GM23248 (cell line): Measurements from ENCODE around the gene GLUL. TPM values are rescaled to one million over a fixed set of nuclear protein-coding genes. Genes with fewer than 3 reads are reported as not detected.

Experiments
- DNase-seq: peaks from one replicate; pipeline ENCODE4 v3.0.0-alpha.2; 2015
- H2AFZ ChIP-seq: fragments of 200-600 bp; sonication (generic); 2 replicates; pipeline ENCODE4 v1.6.1; 2016; ENCODE audit warnings: antibody characterized with exemption
- H3F3A ChIP-seq: fragments of 200-600 bp; sonication (generic); 2 replicates; pipeline ENCODE4 v1.6.1; 2016; ENCODE audit warnings: mild to moderate bottlenecking, antibody characterized with exemption, mixed run types; ENCODE audit not compliant: insufficient read depth
- H3K27ac ChIP-seq: fragments of 200-600 bp; sonication (generic); 2 replicates; pipeline ENCODE4 v1.5.1; 2016; ENCODE audit warnings: mild to moderate bottlenecking
- H3K27me3 ChIP-seq: fragments of 200-600 bp; sonication (generic); replicated peaks from 2 replicates; pipeline ENCODE4 v1.6.1; 2016; ENCODE audit warnings: mild to moderate bottlenecking; ENCODE audit not compliant: insufficient read depth
- H3K36me3 ChIP-seq: fragments of 200-600 bp; sonication (generic); 2 replicates; pipeline ENCODE4 v1.6.1; 2016; ENCODE audit warnings: low read depth, mild to moderate bottlenecking
- H3K4me1 ChIP-seq: fragments of 200-600 bp; sonication (generic); 2 replicates; pipeline ENCODE4 v1.6.1; 2016; ENCODE audit warnings: mild to moderate bottlenecking; ENCODE audit not compliant: insufficient read depth
- H3K4me2 ChIP-seq: fragments of 200-600 bp; sonication (generic); one replicate; pipeline ENCODE4 v1.6.1; 2016; ENCODE audit warnings: mild to moderate bottlenecking; ENCODE audit not compliant: unreplicated experiment
- H3K4me3 ChIP-seq: fragments of 200-600 bp; sonication (generic); 2 replicates; pipeline ENCODE4 v1.5.1; 2016; ENCODE audit warnings: mild to moderate bottlenecking
- H3K79me2 ChIP-seq: fragments of 200-600 bp; sonication (generic); 2 replicates; pipeline ENCODE4 v1.6.1; 2016; ENCODE audit warnings: mild to moderate bottlenecking; ENCODE audit not compliant: insufficient read depth
- H3K9ac ChIP-seq: fragments of 200-600 bp; sonication (generic); 2 replicates; pipeline ENCODE4 v1.6.1; 2016; ENCODE audit warnings: mild to moderate bottlenecking
- H3K9me2 ChIP-seq: fragments of 200-600 bp; sonication (generic); 2 replicates; pipeline ENCODE4 v1.6.1; 2016; ENCODE audit warnings: mixed run types, mild to moderate bottlenecking, moderate library complexity; ENCODE audit not compliant: insufficient read depth
- H3K9me3 ChIP-seq: fragments of 200-600 bp; sonication (generic); one replicate; pipeline ENCODE4 v1.6.1; 2017; ENCODE audit warnings: low read depth
- H4K20me1 ChIP-seq: fragments of 200-600 bp; sonication (generic); 2 replicates; pipeline ENCODE4 v1.6.0; 2016; ENCODE audit not compliant: insufficient read depth
- EZH2 ChIP-seq: fragments of 200-600 bp; sonication (generic); IDR thresholded peaks from 2 replicates; pipeline ENCODE4 v1.6.1; 2018; ENCODE audit warnings: antibody characterized with exemption, mild to moderate bottlenecking; ENCODE audit not compliant: insufficient read depth, poor library complexity, severe bottlenecking
- EZH2phosphoT487 ChIP-seq: fragments of 200-600 bp; sonication (generic); IDR thresholded peaks from 2 replicates; pipeline ENCODE4 v1.6.1; 2018; ENCODE audit warnings: antibody characterized with exemption, moderate library complexity, mild to moderate bottlenecking, low read depth; ENCODE audit not compliant: insufficient read depth
- WGBS, 2 experiments: methylation state at CpG; one replicate each; pipeline ENCODE4 v1.1.6; 2015 to 2017; ENCODE audit warnings: low lambda C conversion rate in 2 of 2, low coverage in 1 of 2; ENCODE audit errors: missing lambda C conversion rate in 2 of 2; 5-methylcytosine and 5-hydroxymethylcytosine counted together
- in situ Hi-C: fragments of 300-500 bp; cut with MboI; formaldehyde crosslinking; loops from 2 replicates; pipeline ENCODE4 v1.15.0; 2020
- polyA plus RNA-seq: library from polyadenylated mRNA; unstranded; fragments of >200 nt; fragmentation: Nextera tagmentation; extraction: Ambion mirVana; gene quantifications from 2 replicates; pipeline ENCODE4 v1.2.1, GENCODE V29; 2016
- total RNA-seq: library from RNA; depleted of rRNA; stranded (reverse); fragments of >200 nt; shearing (Covaris generic); gene quantifications from 2 replicates; pipeline ENCODE4 v1.2.3, GENCODE V29; 2014

The GLUL gene
- total and polyA plus RNA-seq, 2 experiments from 2014 or later = 119 to 160 TPM

DNA sequence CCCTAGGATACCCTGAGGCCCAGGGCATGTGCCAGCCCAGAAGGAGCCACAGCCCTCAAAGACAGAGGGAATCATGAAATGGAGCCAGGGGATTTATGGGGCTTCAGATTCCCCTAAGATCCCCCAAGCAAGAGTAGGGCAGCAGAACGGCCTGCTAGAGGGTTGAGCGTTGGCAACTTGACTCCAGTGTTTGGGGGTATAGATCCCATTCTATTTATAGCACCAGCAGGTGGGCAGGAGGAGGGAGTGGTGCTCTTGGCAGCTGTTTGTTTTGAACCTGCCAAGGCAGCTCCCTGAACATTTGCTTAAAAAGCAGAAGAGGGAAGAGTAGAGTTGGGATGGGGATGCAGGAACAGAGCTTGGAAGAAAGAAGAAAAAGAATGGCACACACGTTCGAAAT, 33.7 kb downstream of the GLUL start:
- Histone ChIP-seq H3K27ac (no peak overlapping the region), H3K4me3 (no peak overlapping the region), H4K20me1 (no peaks in the 10 kb centered on the region), H3K9me2 (no peaks in the 10 kb centered on the region), H3K36me3 (no peaks in the 10 kb centered on the region), H3F3A (no peaks in the 10 kb centered on the region), H3K27me3 (no peaks in the 10 kb centered on the region), H2AFZ (no peak overlapping the region), H3K79me2 (no peaks in the 10 kb centered on the region), H3K4me1 (no peaks in the 10 kb centered on the region), H3K4me2 (no peak overlapping the region), H3K9ac (no peak overlapping the region), H3K9me3 (no peaks in the 10 kb centered on the region)
- DNase-seq = no peak
- 56 to 57% methylated on average over 4 of the region's 4 CpGs for WGBS, 2 experiments
- in situ Hi-C loops = no loop called here
- no peak for TF ChIP-seq EZH2phosphoT487
- no peak for TF ChIP-seq EZH2

GRCh38 chr1:182357171-182357570, 34.4 kb downstream of the GLUL start:
- H3K9me3 ChIP-seq = no peaks in the 10 kb centered on the region
- no peak overlapping the region for H3K4me2 ChIP-seq
- no peaks in the 10 kb centered on the region for H4K20me1 ChIP-seq
- no peak overlapping the region for H3K9ac ChIP-seq
- no peaks in the 10 kb centered on the region for H3K36me3 ChIP-seq
- H3K4me1 ChIP-seq = no peaks in the 10 kb centered on the region
- H3K9me2 ChIP-seq = no peaks in the 10 kb centered on the region
- 59 to 62% methylated on average over 2 of the region's 2 CpGs for WGBS, 2 experiments
- no peak overlapping the region for H3K4me3 ChIP-seq
- H3K79me2 ChIP-seq = no peaks in the 10 kb centered on the region
- H3K27me3 ChIP-seq = no peaks in the 10 kb centered on the region
- TF ChIP-seq EZH2phosphoT487 (no peak), EZH2 (no peak)
- no peak for DNase-seq
- H3F3A ChIP-seq = no peaks in the 10 kb centered on the region
- no peak overlapping the region for H2AFZ ChIP-seq
- no peak overlapping the region for H3K27ac ChIP-seq
- in situ Hi-C loops = no loop called here

DNA sequence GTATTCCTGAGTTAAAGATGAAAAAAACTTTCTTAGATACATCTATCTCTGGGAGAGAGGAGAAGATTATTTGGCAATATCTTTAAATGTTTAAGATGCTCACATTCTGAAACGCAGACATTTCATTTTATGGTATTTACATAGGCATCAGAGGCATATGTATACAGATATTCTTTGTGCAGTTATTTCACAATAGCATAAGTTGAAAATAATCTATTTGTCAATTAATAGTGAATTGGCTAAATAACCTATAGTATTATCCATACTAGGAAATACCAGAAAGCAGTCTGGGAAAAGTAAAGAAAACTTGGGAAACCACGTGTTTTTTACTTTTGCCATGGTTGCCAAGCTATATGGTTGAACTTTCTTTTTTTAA, 35.9 kb downstream of the GLUL start:
- no peak for DNase-seq
- H3K27ac ChIP-seq = no peak overlapping the region
- H3K4me1 ChIP-seq = no peaks in the 10 kb centered on the region
- no peaks in the 10 kb centered on the region for H3K79me2 ChIP-seq
- no peaks in the 10 kb centered on the region for H3F3A ChIP-seq
- H3K4me3 ChIP-seq = no peak overlapping the region
- no peak for TF ChIP-seq EZH2
- no peak for TF ChIP-seq EZH2phosphoT487
- WGBS, 2 experiments = 50 to 55% methylated on average over 2 of the region's 2 CpGs
- no peak overlapping the region for H3K9ac ChIP-seq
- H2AFZ ChIP-seq = no peak overlapping the region
- H3K9me3 ChIP-seq = no peaks in the 10 kb centered on the region
- no peaks in the 10 kb centered on the region for H3K27me3 ChIP-seq
- no peaks in the 10 kb centered on the region for H4K20me1 ChIP-seq
- H3K9me2 ChIP-seq = no peaks in the 10 kb centered on the region
- no peaks in the 10 kb centered on the region for H3K36me3 ChIP-seq
- in situ Hi-C loops = no loop called here
- H3K4me2 ChIP-seq = no peak overlapping the region

DNA sequence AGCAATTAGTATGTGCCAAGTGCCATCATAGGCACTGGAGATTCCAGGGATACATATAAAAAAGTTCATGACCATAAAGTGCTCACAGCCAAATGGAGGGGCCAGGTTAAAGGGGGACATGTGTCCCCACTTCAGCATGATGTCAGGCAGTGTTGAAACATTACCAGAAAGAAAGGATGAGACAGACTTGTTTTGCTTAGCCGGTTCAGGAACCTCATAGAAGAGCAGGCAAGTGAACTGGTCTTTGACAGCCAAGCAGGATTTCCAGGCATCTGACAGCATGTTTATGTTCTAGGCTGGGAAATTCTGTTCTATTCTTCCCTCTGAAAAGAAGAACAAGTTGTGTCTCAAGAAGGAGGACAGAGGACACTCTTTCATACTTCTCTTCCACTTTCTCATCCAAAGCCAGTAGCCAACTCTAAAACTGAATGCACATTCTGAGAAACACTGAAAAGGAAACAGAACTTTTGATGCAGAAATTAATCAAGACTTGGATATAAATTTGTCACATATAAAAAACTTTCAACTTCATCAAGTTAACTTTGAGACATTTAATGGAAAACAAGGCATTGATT, 39.7 kb downstream of the GLUL start:
- H3K9ac ChIP-seq = no peak overlapping the region

DNA sequence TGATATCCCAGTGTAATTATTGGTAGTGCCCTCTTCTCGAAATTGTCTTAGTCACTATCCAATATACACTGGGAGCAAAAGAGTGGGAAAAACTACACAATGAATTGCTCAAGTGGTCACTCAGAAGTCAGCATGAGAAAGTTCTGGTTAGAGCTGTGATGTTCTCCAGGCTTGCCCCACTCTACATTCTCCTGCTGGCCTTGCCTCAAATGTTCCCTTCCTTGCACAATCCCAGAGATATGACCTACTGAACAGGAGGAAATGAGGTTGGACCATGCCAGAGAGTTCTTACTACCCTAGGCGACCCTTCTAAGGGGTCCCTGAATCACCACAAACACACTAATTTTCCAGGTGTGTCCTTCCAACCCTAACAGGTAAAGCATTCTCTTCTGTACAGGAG, 40.8 kb downstream of the GLUL start:
- peak; percentile 13 for DNase-seq
- Histone ChIP-seq H3K4me2 (no peak overlapping the region), H3K9me2 (no peaks in the 10 kb centered on the region), H3K36me3 (no peaks in the 10 kb centered on the region), H3K27me3 (no peaks in the 10 kb centered on the region), H3F3A (no peaks in the 10 kb centered on the region), H3K4me1 (no peaks in the 10 kb centered on the region), H4K20me1 (no peaks in the 10 kb centered on the region), H3K9me3 (no peaks in the 10 kb centered on the region), H3K9ac (no peak overlapping the region), H3K27ac (no peak overlapping the region), H3K79me2 (no peaks in the 10 kb centered on the region), H3K4me3 (no peak overlapping the region), H2AFZ (no peak overlapping the region)
- in situ Hi-C loops = no loop called here
- TF ChIP-seq EZH2 = no peak
- no peak for TF ChIP-seq EZH2phosphoT487
- WGBS, 2 experiments = 73 to 77% methylated on average over 2 of the region's 2 CpGs

More for the DNA sequence above, 39.7 kb downstream of the GLUL start:
- TF ChIP-seq EZH2 (no peak), EZH2phosphoT487 (no peak)
- Histone ChIP-seq H3K36me3 (no peaks in the 10 kb centered on the region), H3K9me2 (no peaks in the 10 kb centered on the region), H3K9me3 (no peaks in the 10 kb centered on the region), H3K4me1 (no peaks in the 10 kb centered on the region), H3K4me3 (no peak overlapping the region), H3K4me2 (no peak overlapping the region), H3K79me2 (no peaks in the 10 kb centered on the region), H3K27ac (no peak overlapping the region), H4K20me1 (no peaks in the 10 kb centered on the region), H3F3A (no peaks in the 10 kb centered on the region), H2AFZ (no peak overlapping the region), H3K27me3 (no peaks in the 10 kb centered on the region)
- DNase-seq = no peak
- 78 to 93% methylated on average over 1 of the region's 1 CpG for WGBS, 2 experiments
- in situ Hi-C loops = no loop called here
